ENCODE data around the gene GJA4. TPM values are rescaled to one million over a fixed set of nuclear protein-coding genes. Genes with fewer than 3 reads are reported as not detected.
A peak's percentile ranks its signal among the peaks of the same experiment; 100 is the strongest.

Gene GJA4
- total RNA-seq, 2 donors from 2014 or later = 9.0 TPM

DNA sequence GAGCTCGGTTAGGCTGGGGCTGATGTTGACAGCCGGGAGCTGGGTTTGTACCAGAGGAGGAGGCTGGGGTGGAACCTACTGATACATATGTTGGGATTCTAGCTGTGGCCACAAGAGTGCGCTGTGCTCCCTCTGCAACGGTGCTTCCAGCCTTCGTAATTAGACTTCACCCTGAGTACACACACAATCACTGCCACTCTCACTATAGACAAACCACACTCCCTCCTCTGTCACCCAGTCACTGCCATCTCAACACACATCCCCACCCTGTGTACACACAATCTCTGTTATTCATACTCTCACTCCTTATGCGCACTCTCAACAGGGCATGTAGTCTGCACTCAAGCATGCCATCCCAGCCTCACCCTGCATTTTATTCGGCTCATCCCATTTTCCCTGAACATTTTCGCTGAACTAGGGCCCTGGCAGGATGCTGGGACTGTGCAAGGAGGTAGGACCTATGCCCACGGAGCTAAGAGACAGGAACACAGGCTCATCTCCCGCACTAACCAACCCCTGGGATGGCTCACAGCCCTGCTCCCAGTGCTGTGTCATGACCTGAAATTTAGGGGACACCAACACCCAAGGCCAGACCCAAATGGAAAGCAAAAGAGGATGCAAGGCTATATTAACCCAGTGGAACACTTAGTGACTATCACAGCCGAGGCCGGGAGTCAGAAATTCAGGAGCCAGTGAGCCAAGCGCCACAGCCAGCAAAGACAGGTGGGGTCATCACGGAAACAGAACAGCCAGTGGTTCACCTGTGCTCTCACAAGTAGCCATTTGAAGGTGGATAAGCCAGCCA lies 6.1 kb upstream of the GJA4 start:
- WGBS, 2 experiments (ENCODE audit: insufficient coverage in 1 of 2, insufficient read length in 1 of 2) = 54 to 59% methylated on average over 12 to 14 of the region's 14 CpGs
- H3K4me1 ChIP-seq (ENCODE audit: control insufficient read depth, insufficient read depth, low read length) = peaks cover 6% of the 10 kb centered on the region
- peaks cover 19% of the 10 kb centered on the region for H3K4me1 Mint-ChIP-seq
- TF ChIP-seq, protein P1, sequence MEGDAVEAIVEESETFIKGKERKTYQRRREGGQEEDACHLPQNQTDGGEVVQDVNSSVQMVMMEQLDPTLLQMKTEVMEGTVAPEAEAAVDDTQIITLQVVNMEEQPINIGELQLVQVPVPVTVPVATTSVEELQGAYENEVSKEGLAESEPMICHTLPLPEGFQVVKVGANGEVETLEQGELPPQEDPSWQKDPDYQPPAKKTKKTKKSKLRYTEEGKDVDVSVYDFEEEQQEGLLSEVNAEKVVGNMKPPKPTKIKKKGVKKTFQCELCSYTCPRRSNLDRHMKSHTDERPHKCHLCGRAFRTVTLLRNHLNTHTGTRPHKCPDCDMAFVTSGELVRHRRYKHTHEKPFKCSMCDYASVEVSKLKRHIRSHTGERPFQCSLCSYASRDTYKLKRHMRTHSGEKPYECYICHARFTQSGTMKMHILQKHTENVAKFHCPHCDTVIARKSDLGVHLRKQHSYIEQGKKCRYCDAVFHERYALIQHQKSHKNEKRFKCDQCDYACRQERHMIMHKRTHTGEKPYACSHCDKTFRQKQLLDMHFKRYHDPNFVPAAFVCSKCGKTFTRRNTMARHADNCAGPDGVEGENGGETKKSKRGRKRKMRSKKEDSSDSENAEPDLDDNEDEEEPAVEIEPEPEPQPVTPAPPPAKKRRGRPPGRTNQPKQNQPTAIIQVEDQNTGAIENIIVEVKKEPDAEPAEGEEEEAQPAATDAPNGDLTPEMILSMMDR (conservative IDR thresholded peaks at IDR 0.05) = peak; percentile 95
- H3K9me3 ChIP-seq (ENCODE audit: control insufficient read depth, low read length) = no peaks in the 10 kb centered on the region
- H3K4me3 Mint-ChIP-seq = no peak overlapping the region
- H3K27ac Mint-ChIP-seq = peak overlapping the region; percentile 38
- H3K27me3 ChIP-seq (ENCODE audit: control insufficient read depth, insufficient read depth, low read length, poor library complexity, severe bottlenecking) = peaks cover 9% of the 10 kb centered on the region
- H3K9me3 Mint-ChIP-seq = no peaks in the 10 kb centered on the region
- peaks cover 22% of the 10 kb centered on the region for H3K27me3 Mint-ChIP-seq (ENCODE audit: insufficient read depth)
- DNase-seq = peak; percentile 89
- no peak overlapping the region for H3K9ac ChIP-seq (ENCODE audit: extremely low read depth, low read length, poor library complexity, severe bottlenecking)
- no peak overlapping the region for H3K4me3 ChIP-seq (ENCODE audit: low read length)
- no peaks in the 10 kb centered on the region for H3K36me3 ChIP-seq (ENCODE audit: control insufficient read depth, insufficient read depth, low read length)
- no peaks in the 10 kb centered on the region for H3K36me3 Mint-ChIP-seq (ENCODE audit: low read depth)
- H3K27ac ChIP-seq (ENCODE audit: low read depth, low read length) = no peak overlapping the region

DNA sequence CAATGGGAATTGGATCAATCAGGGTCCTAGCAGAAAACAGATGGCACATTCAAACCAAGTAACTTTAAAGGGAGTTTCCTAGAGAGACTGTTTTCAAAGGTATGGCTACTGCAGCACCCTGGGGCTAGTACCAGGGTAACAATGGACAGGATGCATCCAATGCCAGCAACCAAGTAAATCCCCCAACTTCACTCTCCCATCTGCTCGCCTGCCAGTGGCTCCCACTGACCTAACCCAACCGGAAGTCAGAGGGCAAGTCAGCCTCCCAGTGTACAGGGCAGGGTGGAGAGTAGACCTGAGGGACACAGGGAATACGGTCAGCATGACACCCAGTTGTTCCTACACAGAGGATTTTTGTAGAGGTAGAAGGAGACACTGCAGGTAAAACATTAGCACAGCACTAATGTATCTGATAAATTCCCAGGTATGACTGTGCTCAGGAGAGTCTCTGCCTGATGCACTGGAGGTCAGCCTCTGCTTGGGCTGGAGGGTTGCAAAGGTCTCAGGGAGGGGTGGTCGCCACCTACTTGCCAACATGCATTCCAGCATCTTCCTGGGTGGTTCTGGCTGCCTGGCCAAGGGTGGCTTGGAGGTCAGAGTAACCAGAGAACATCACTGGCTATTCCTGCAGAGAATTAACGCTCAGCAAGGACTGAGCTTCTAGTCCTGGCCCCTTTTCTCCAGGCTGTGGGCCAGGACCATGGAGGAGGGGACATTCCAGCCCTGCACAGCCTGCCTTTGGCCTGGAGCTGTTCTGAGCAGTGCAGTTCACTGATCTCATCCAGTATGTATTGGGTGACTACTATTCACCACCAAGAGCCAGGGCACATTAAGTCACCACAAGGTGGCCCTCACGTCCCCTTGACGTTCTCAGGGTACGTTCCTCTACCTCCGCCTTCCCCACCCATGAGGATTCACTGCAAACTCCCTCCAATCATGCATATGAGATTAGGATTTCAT lies 5.1 kb upstream of the GJA4 start:
- Histone ChIP-seq H3K27ac (ENCODE audit: low read depth, low read length) (no peak overlapping the region), H3K27me3 (ENCODE audit: control insufficient read depth, insufficient read depth, low read length, poor library complexity, severe bottlenecking) (no peaks in the 10 kb centered on the region), H3K4me3 (ENCODE audit: low read length) (no peak overlapping the region), H3K9me3 (ENCODE audit: control insufficient read depth, low read length) (no peaks in the 10 kb centered on the region), H3K36me3 (ENCODE audit: control insufficient read depth, insufficient read depth, low read length) (no peaks in the 10 kb centered on the region), H3K4me1 (ENCODE audit: control insufficient read depth, insufficient read depth, low read length) (no peaks in the 10 kb centered on the region), H3K9ac (ENCODE audit: extremely low read depth, low read length, poor library complexity, severe bottlenecking) (no peak overlapping the region)
- WGBS, 2 experiments (ENCODE audit: insufficient coverage in 1 of 2, insufficient read length in 1 of 2) = 70 to 78% methylated on average over 4 to 9 of the region's 9 CpGs
- DNase-seq = peak; percentile 80
- no peak overlapping the region for H3K27ac Mint-ChIP-seq
- no peaks in the 10 kb centered on the region for H3K9me3 Mint-ChIP-seq
- H3K27me3 Mint-ChIP-seq (ENCODE audit: insufficient read depth) = peaks cover 22% of the 10 kb centered on the region
- TF ChIP-seq, protein P1 (conservative IDR thresholded peaks at IDR 0.05) = peak; percentile 81
- H3K4me3 Mint-ChIP-seq = no peak overlapping the region
- H3K36me3 Mint-ChIP-seq (ENCODE audit: low read depth) = no peaks in the 10 kb centered on the region
- peaks cover 23% of the 10 kb centered on the region for H3K4me1 Mint-ChIP-seq

DNA sequence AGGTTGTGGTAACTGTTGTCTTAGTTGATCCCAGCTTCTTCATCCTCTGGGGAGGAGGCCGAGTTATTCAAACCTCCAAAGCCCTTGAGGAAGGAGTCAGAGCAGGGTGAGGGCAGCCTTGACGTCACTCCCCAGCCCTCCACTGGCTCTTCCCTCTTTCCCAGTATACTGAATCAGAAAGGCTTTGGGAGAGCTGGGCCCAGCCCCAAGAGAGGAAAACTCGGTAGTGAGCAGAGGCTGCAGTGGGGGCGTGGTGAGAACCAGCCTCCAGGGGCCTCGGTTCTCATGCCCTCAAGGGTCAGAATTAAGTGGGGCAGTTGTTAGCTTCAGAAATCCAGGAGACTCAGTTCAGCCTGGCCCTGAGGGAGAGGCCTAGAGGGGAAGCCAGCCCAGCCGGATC lies 1.8 kb upstream of the GJA4 start:
- TF ChIP-seq, protein P1 (conservative IDR thresholded peaks at IDR 0.05) = no peak
- no peak overlapping the region for H3K4me3 ChIP-seq (ENCODE audit: low read length)
- no peak overlapping the region for H3K27ac ChIP-seq (ENCODE audit: low read depth, low read length)
- WGBS, 2 experiments (ENCODE audit: insufficient coverage in 1 of 2, insufficient read length in 1 of 2) = 79 to 88% methylated on average over 5 to 6 of the region's 6 CpGs
- H3K4me1 ChIP-seq (ENCODE audit: control insufficient read depth, insufficient read depth, low read length) = no peaks in the 10 kb centered on the region
- no peak overlapping the region for H3K27ac Mint-ChIP-seq
- no peak for DNase-seq
- H3K9me3 Mint-ChIP-seq = no peaks in the 10 kb centered on the region
- H3K4me3 Mint-ChIP-seq = no peak overlapping the region
- H3K4me1 Mint-ChIP-seq = peaks cover 24% of the 10 kb centered on the region
- peaks cover 5% of the 10 kb centered on the region for H3K36me3 Mint-ChIP-seq (ENCODE audit: low read depth)
- peaks cover 31% of the 10 kb centered on the region for H3K27me3 Mint-ChIP-seq (ENCODE audit: insufficient read depth)
- no peaks in the 10 kb centered on the region for H3K36me3 ChIP-seq (ENCODE audit: control insufficient read depth, insufficient read depth, low read length)
- H3K9me3 ChIP-seq (ENCODE audit: control insufficient read depth, low read length) = no peaks in the 10 kb centered on the region
- no peak overlapping the region for H3K9ac ChIP-seq (ENCODE audit: extremely low read depth, low read length, poor library complexity, severe bottlenecking)
- no peaks in the 10 kb centered on the region for H3K27me3 ChIP-seq (ENCODE audit: control insufficient read depth, insufficient read depth, low read length, poor library complexity, severe bottlenecking)
